Mucosa of descending colon (tissue), 3 donors: Measurements from ENCODE around the gene CACNB4. TPM values are rescaled to one million over a fixed set of nuclear protein-coding genes. Genes with fewer than 3 reads are reported as not detected.

Source experiments
- ATAC-seq: fragments of 200-7000 bp; cut with Tn5 transposase; one replicate; pipeline ENCODE4 v1.9.1; 2020; ENCODE audit warnings: mild to moderate bottlenecking, moderate library complexity
- DNase-seq, 3 donors: peaks; one replicate each; pipeline ENCODE4 v3.0.0-alpha.2; 2020
- H3K36me3 ChIP-seq: fragments of 200-600 bp; one replicate; pipeline ENCODE4 v1.8.0; 2021; ENCODE audit warnings: low read depth, mild to moderate bottlenecking
- H3K4me1 ChIP-seq: fragments of 200-600 bp; one replicate; pipeline ENCODE4 v1.8.0; 2021; ENCODE audit warnings: low read depth, mild to moderate bottlenecking
- H3K4me3 ChIP-seq: fragments of 200-600 bp; one replicate; pipeline ENCODE4 v1.8.0; 2021; ENCODE audit warnings: mild to moderate bottlenecking
- H3K9me3 ChIP-seq: fragments of 200-600 bp; one replicate; pipeline ENCODE4 v1.8.0; 2021; ENCODE audit warnings: mild to moderate bottlenecking
- intact Hi-C, 2 donors: fragments of 100-400 bp; cut with DNase I in 1 of 2; cut with micrococcal nuclease in 1 of 2; formaldehyde crosslinking; loops; one replicate each; pipeline versions ENCODE4 v1.11.0 to v1.11.1; 2022; cut with DNase I, micrococcal nuclease
- total RNA-seq, 3 donors: library from RNA; stranded (reverse); fragmentation: NEBNext Ultra II Directional in 2 of 3; extraction: Animal tissue kit (Norgen Biotek cat#: 25700) in 2 of 3; gene quantifications; one replicate each; pipeline versions ENCODE4 v1.2.1 to v1.2.4, GENCODE V29; 2021 to 2023
- TF ChIP-seq, protein P1 (sequence below): fragments of 200-600 bp; IDR thresholded peaks from one replicate; pipeline ENCODE4 v1.8.0; 2022; ENCODE audit warnings: antibody characterized with exemption, mild to moderate bottlenecking
- donor health status: DM: no; HTN: no; CAD: no; lungs with moderate emphysema.
- donor health status: DM: no; HTN: no; CAD: no.
- donor health status: DM: no; HTN: yes; CAD: no.

The CACNB4 gene
- total RNA-seq, 3 donors from 2014 or later, result 1.0 to 1.8 (median 1.4) TPM

DNA sequence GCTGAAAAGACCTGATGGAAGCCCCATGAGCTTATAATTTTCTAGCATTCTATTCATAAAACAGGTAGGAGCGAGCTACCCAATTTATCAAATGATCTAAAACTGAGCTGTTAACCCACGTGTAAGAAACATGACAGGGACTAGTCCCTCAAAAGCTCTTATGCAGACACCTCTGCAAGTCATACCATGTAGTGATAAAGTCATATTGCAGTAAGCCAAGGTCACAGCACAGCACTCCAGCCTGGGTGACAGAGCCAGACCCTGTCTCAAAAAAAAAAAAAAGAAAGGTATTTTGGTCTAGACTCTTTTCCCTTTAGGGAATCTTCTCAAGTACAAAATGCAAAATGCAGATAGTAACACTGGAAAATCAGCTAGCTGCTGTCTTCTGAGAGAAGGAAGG, 211.7 kb downstream of the CACNB4 start:
- TF ChIP-seq, protein P1, sequence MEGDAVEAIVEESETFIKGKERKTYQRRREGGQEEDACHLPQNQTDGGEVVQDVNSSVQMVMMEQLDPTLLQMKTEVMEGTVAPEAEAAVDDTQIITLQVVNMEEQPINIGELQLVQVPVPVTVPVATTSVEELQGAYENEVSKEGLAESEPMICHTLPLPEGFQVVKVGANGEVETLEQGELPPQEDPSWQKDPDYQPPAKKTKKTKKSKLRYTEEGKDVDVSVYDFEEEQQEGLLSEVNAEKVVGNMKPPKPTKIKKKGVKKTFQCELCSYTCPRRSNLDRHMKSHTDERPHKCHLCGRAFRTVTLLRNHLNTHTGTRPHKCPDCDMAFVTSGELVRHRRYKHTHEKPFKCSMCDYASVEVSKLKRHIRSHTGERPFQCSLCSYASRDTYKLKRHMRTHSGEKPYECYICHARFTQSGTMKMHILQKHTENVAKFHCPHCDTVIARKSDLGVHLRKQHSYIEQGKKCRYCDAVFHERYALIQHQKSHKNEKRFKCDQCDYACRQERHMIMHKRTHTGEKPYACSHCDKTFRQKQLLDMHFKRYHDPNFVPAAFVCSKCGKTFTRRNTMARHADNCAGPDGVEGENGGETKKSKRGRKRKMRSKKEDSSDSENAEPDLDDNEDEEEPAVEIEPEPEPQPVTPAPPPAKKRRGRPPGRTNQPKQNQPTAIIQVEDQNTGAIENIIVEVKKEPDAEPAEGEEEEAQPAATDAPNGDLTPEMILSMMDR, result no peak
- no peak overlapping the region for H3K4me3 ChIP-seq
- ATAC-seq (no peak), DNase-seq (no peak)
- intact Hi-C loops, result no loop called here
- no peaks in the 10 kb centered on the region for H3K4me1 ChIP-seq
- no peaks in the 10 kb centered on the region for H3K9me3 ChIP-seq
- no peaks in the 10 kb centered on the region for H3K36me3 ChIP-seq

DNA sequence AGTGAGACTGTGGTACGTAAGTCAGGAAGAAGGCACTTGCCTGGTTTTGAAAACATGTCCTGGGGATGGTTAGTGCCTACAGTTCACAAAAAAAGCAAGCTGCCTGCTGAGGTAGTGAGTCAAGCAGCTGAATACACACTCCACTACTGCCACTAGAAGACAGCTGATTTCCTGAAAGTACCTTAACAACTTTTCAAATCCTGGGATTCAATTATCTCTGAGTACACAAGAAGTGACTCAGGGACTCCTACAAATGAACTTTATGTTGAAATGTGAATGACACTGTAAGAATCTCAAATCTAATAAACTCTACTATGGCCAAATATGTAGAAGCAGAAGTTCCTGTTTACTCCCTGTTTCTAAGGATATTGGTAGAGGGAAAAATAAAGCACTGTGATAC, 212.6 kb downstream of the CACNB4 start:
- intact Hi-C loops, result no loop called here
- peak; percentile 71 for ATAC-seq
- Histone ChIP-seq H3K9me3 (no peaks in the 10 kb centered on the region), H3K4me3 (no peak overlapping the region), H3K36me3 (no peaks in the 10 kb centered on the region), H3K4me1 (no peaks in the 10 kb centered on the region)
- TF ChIP-seq, protein P1, result no peak
- no peak for DNase-seq

DNA sequence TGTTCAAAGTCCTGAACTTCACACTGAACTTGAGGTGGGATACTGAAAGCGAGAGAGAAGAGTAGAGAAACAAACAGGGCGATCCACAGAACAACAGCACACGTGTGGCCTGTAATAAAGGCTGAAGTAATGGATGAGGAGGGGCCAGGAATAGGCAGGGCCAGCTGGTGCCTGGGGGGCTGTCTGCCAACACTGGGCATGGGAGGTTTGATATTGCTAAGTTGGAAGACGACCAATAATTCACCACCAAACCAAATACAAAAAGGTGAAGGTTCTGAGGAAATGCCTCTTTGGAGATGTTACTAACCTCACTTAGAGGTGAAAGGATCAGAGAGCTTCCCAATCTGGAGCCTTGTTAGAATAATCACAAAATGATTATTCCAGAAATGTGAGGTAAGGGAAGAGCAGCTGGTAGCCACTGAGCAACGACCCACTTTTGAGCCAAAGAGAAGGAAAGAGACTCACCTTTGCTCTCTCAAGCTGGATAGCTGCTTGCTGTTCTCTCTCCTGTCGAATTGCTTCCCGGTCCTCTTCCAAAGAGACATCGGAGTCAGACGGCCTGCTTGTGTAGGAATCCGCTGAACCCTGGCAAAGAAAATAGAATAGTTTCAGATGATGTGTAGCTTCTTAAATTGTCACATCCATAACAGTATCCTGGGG, 215.9 kb downstream of the CACNB4 start:
- intact Hi-C loops, result no loop called here
- TF ChIP-seq, protein P1, result no peak
- no peaks in the 10 kb centered on the region for H3K9me3 ChIP-seq
- ATAC-seq (no peak), DNase-seq (no peak)
- no peak overlapping the region for H3K4me3 ChIP-seq
- no peaks in the 10 kb centered on the region for H3K4me1 ChIP-seq
- no peaks in the 10 kb centered on the region for H3K36me3 ChIP-seq

DNA sequence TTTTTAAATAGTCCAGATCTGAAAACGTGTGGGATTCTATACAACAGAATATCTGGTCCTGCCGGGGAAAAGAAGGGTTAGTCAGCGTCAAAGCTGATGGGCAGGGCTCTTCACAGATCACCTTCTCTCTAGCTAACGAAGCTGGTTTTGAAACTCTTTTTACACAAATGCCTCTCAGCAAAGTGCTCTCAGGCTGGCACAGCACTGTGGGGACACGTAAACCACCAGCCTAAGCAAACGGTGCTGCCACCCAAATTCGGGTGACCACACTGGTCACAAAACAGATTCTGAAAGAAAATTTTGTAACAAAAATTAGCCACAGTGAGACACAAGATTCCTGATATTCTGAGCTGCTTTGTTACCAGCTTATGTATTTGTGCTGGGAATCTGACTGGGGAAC, 217.5 kb downstream of the CACNB4 start:
- no peaks in the 10 kb centered on the region for H3K9me3 ChIP-seq
- ATAC-seq (no peak), DNase-seq (no peak)
- H3K36me3 ChIP-seq, result no peaks in the 10 kb centered on the region
- H3K4me1 ChIP-seq, result no peaks in the 10 kb centered on the region
- H3K4me3 ChIP-seq, result no peak overlapping the region
- intact Hi-C loops, result no loop called here
- TF ChIP-seq, protein P1, result no peak

DNA sequence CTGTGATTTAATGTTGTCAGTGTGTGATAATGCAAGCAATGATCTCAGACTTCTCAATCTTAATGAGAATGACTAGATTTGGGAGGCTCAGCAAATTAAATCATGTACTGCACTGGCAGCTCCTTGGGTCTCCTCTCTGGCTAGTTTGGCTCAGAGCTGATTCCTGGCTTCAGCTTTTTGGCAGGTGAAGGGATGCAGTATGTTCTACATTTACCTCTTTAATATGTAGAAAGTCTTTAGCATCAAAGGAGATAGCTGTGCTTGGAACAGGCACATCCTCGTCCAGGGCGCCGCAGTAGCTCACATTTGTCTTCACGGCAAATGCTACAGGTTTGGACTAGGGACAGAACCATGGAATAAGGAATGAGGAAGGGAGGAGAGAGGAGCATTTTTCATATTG, 218.3 kb downstream of the CACNB4 start:
- Histone ChIP-seq H3K9me3 (no peaks in the 10 kb centered on the region), H3K4me3 (no peak overlapping the region), H3K4me1 (no peaks in the 10 kb centered on the region), H3K36me3 (no peaks in the 10 kb centered on the region)
- DNase-seq (no peak), ATAC-seq (no peak)
- TF ChIP-seq, protein P1, result no peak
- intact Hi-C loops, result no loop called here
